ENCODE data around the gene SARNP. TPM values are rescaled to one million over a fixed set of nuclear protein-coding genes. Genes with fewer than 3 reads are reported as not detected.

SARNP gene
- total RNA-seq, 1 experiment from 2014 or later, result 98.3 TPM

DNA sequence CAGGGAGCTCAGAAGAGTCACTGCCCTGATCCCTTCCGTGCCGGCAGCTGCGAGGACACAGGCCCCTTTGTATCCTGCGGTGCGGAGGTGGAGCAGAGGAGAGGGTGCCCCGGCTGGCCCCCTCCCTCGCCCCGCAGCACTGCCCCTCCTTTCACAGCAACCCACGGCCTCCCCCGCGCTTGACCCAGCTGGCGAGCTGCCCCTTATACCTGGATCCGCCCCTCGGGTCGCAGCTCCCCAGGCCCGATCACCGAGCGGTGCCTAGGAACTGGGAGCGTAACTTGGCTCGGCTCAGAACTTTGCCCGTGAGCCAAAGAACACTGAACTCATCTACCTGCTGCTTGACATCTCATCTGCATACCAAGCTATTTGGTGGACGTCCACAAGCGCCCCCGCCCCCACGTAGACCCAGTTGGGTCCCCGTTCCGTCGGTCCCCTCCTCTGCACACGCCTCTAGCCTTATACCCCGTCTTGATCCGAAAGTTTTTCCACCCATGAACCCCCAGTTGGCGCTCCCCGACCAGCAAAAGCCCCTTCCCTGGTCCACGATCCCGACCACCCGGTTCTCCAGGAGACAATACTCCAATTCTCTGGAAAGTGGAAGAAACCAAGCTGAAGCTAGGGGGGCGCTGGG, 12.6 kb upstream of the SARNP start:
- no peaks in the 10 kb centered on the region for H3K9me3 Mint-ChIP-seq
- peaks cover 3% of the 10 kb centered on the region for H3K36me3 Mint-ChIP-seq
- DNase-seq (ENCODE audit: low spot score) (peak; percentile 47), ATAC-seq (peak; percentile 1)
- peaks cover 35% of the 10 kb centered on the region for H3K4me1 Mint-ChIP-seq
- peak overlapping the region; percentile 99 for H3K27ac Mint-ChIP-seq
- CTCF ChIA-PET, result interaction anchor here (0.6 to 3.7 kb wide), 23 partner anchors 9 to 807 kb away, joined by 3 to 58 read pairs (median 4); partner anchors contain the start of genes BLOC1S1, CD63, DGKA and GDF11
- POLR2A ChIA-PET, result interaction anchor here (0.7 to 3.3 kb wide), 20 partner anchors 9 to 530 kb away, joined by 3 to 64 read pairs (median 4); partner anchors contain the start of genes DGKA, ESYT1, ITGA7 and MMP19
- H3K4me3 Mint-ChIP-seq, result peak overlapping the region; percentile 97
- H3K27me3 Mint-ChIP-seq (ENCODE audit: low read depth), result no peaks in the 10 kb centered on the region
- no peak for TF ChIP-seq NFE2L1 (CRISPR knock-in tag; IDR thresholded peaks at IDR 0.05)
- TF ChIP-seq SMAD3 (CRISPR knock-in tag; IDR thresholded peaks at IDR 0.05; ENCODE audit: borderline replicate concordance), result no peak
- TF ChIP-seq, protein P1, sequence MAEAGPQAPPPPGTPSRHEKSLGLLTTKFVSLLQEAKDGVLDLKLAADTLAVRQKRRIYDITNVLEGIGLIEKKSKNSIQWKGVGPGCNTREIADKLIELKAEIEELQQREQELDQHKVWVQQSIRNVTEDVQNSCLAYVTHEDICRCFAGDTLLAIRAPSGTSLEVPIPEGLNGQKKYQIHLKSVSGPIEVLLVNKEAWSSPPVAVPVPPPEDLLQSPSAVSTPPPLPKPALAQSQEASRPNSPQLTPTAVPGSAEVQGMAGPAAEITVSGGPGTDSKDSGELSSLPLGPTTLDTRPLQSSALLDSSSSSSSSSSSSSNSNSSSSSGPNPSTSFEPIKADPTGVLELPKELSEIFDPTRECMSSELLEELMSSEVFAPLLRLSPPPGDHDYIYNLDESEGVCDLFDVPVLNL (CRISPR knock-in tag; IDR thresholded peaks at IDR 0.05; ENCODE audit: borderline replicate concordance, low read depth), result no peak
- TF ChIP-seq, protein P2, sequence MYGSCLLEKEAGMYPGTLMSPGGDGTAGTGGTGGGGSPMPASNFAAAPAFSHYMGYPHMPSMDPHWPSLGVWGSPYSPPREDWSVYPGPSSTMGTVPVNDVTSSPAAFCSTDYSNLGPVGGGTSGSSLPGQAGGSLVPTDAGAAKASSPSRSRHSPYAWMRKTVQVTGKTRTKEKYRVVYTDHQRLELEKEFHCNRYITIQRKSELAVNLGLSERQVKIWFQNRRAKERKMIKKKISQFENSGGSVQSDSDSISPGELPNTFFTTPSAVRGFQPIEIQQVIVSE (CRISPR knock-in tag; IDR thresholded peaks at IDR 0.05; ENCODE audit: borderline replicate concordance), result no peak
- TF ChIP-seq FOXK1 (CRISPR knock-in tag; IDR thresholded peaks at IDR 0.05), result 0 out of 2 replicates have a peak, but pooled peaks have one; percentile 18
- no peak for TF ChIP-seq CREM (CRISPR knock-in tag; IDR thresholded peaks at IDR 0.05)
- TF ChIP-seq, protein P3, sequence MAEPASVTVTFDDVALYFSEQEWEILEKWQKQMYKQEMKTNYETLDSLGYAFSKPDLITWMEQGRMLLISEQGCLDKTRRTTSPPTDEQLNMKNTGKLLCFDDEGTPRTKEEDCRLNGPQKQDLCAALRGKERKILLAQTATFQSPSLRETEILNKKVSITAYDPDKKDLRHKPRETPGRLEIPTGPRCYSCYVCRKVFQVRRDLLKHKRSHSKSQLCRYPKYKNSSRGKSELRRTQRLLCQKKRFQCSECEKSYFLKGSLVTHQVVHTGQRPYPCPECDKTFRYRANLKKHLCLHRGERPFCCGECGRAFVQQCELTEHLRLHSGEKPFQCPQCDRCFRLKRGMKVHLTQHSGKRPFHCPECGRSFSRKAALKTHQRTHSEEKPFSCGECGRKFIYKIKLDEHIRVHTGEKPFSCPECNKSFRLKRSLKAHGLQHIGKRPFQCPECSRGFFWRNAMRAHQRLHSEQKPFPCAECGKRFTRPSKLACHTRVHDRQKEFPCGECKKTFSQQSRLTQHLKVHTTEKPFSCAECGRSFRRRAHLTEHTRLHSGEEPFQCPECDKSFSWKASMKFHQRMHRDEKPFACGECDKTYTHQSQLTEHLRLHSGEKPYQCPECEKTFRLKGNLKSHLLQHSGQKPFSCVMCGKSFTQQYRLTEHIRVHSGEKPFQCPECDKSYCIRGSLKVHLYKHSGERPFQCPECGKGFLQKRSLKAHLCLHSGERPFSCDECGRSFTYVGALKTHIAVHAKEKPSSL (CRISPR knock-in tag; conservative IDR thresholded peaks at IDR 0.05), result no peak
- TF ChIP-seq CREB1 (CRISPR knock-in tag; IDR thresholded peaks at IDR 0.05), result no peak; the same call in 1 of the 2 replicates
- no peak for TF ChIP-seq PRRX2 (CRISPR knock-in tag; IDR thresholded peaks at IDR 0.05)
- no peak for TF ChIP-seq NR3C1 (CRISPR knock-in tag; conservative IDR thresholded peaks at IDR 0.05; ENCODE audit: low read depth)
- TF ChIP-seq KAT7 (CRISPR knock-in tag; IDR thresholded peaks at IDR 0.05; ENCODE audit: borderline replicate concordance), result no peak
- no peak for TF ChIP-seq ZNF416 (CRISPR knock-in tag; IDR thresholded peaks at IDR 0.05)
- TF ChIP-seq ZNF232 (CRISPR knock-in tag; IDR thresholded peaks at IDR 0.05), result no peak
- TF ChIP-seq ATF1 (CRISPR knock-in tag; IDR thresholded peaks at IDR 0.05), result no peak
- TF ChIP-seq, protein P4, sequence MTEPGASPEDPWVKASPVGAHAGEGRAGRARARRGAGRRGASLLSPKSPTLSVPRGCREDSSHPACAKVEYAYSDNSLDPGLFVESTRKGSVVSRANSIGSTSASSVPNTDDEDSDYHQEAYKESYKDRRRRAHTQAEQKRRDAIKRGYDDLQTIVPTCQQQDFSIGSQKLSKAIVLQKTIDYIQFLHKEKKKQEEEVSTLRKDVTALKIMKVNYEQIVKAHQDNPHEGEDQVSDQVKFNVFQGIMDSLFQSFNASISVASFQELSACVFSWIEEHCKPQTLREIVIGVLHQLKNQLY (CRISPR knock-in tag; IDR thresholded peaks at IDR 0.05), result no peak
- 0 out of 2 replicates have a peak, but pooled peaks have one; percentile 22 for TF ChIP-seq SP1 (CRISPR knock-in tag; conservative IDR thresholded peaks at IDR 0.05)
- TF ChIP-seq, protein P5, sequence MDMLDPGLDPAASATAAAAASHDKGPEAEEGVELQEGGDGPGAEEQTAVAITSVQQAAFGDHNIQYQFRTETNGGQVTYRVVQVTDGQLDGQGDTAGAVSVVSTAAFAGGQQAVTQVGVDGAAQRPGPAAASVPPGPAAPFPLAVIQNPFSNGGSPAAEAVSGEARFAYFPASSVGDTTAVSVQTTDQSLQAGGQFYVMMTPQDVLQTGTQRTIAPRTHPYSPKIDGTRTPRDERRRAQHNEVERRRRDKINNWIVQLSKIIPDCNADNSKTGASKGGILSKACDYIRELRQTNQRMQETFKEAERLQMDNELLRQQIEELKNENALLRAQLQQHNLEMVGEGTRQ (CRISPR knock-in tag; IDR thresholded peaks at IDR 0.05), result peak; percentile 6; the same call in 1 of the 2 replicates
- TF ChIP-seq, protein P6, sequence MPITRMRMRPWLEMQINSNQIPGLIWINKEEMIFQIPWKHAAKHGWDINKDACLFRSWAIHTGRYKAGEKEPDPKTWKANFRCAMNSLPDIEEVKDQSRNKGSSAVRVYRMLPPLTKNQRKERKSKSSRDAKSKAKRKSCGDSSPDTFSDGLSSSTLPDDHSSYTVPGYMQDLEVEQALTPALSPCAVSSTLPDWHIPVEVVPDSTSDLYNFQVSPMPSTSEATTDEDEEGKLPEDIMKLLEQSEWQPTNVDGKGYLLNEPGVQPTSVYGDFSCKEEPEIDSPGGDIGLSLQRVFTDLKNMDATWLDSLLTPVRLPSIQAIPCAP (CRISPR knock-in tag; IDR thresholded peaks at IDR 0.05), result no peak
- TF ChIP-seq, protein P7, sequence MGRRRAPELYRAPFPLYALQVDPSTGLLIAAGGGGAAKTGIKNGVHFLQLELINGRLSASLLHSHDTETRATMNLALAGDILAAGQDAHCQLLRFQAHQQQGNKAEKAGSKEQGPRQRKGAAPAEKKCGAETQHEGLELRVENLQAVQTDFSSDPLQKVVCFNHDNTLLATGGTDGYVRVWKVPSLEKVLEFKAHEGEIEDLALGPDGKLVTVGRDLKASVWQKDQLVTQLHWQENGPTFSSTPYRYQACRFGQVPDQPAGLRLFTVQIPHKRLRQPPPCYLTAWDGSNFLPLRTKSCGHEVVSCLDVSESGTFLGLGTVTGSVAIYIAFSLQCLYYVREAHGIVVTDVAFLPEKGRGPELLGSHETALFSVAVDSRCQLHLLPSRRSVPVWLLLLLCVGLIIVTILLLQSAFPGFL (CRISPR knock-in tag; IDR thresholded peaks at IDR 0.05; ENCODE audit: borderline replicate concordance), result no peak
- 0 out of 2 replicates have a peak, but pooled peaks have one; percentile 5 for TF ChIP-seq ZNF317 (CRISPR knock-in tag; IDR thresholded peaks at IDR 0.05; ENCODE audit: borderline replicate concordance, low read depth)

All from WTC11 (cell line).